Neural cell (in vitro differentiated cells): ENCODE data around the gene TSNAX.

Experiments used
- CTCF ChIP-seq: fragments of 450-650 bp; IDR thresholded peaks from 2 replicates; pipeline ENCODE4 v1.5.1; 2014; ENCODE audit warnings: antibody characterized with exemption, mild to moderate bottlenecking, moderate library complexity; ENCODE audit not compliant: poor library complexity, severe bottlenecking
- EZH2 ChIP-seq: fragments of 200-600, 300-800 bp; shearing (Covaris generic), sonication (generic); IDR thresholded peaks from 2 replicates; pipeline ENCODE4 v1.6.1; 2014; ENCODE audit warnings: antibody characterized with exemption, low read length, borderline replicate concordance, mild to moderate bottlenecking; ENCODE audit not compliant: insufficient read depth, poor library complexity, severe bottlenecking
- POLR2AphosphoS5 ChIP-seq: IDR thresholded peaks from 2 replicates; pipeline ENCODE4 v1.6.1; 2012
- RAD21 ChIP-seq: fragments of 450-650 bp; conservative IDR thresholded peaks from 2 replicates; pipeline ENCODE4 v1.6.1; 2014; ENCODE audit warnings: antibody characterized with exemption, mild to moderate bottlenecking, moderate library complexity
- SMC3 ChIP-seq: fragments of 450-650 bp; conservative IDR thresholded peaks from 2 replicates; pipeline ENCODE4 v1.6.1; 2014; ENCODE audit warnings: antibody characterized with exemption, mild to moderate bottlenecking, moderate library complexity; ENCODE audit not compliant: poor library complexity
- TAF1 ChIP-seq: IDR thresholded peaks from 2 replicates; pipeline ENCODE4 v1.6.1; 2012; ENCODE audit warnings: low read depth

- TF ChIP-seq POLR2AphosphoS5, result no peak
- TF ChIP-seq CTCF, result no peak
- no peak for TF ChIP-seq EZH2
- no peak for TF ChIP-seq SMC3
- no peak for TF ChIP-seq TAF1
- no peak for TF ChIP-seq RAD21
Measured at GRCh38 chr1:231580874-231581273, 52.4 kb downstream of the TSNAX start.
